HG03432 (cell line): Measurements from ENCODE around the gene FNDC3A.
"Not testable (repeated sequence)": the region's sequence is repeated elsewhere in the genome, so short reads cannot be mapped to it uniquely, and the experiment has no call there.

ENCODE experiments used
- ATAC-seq: cut with Tn5 transposase; IDR thresholded peaks from one replicate; pipeline ENCODE4 v1.9.1; 2021; ENCODE audit warnings: mild to moderate bottlenecking, moderate library complexity; ENCODE audit not compliant: unreplicated experiment

Gene FNDC3A

DNA sequence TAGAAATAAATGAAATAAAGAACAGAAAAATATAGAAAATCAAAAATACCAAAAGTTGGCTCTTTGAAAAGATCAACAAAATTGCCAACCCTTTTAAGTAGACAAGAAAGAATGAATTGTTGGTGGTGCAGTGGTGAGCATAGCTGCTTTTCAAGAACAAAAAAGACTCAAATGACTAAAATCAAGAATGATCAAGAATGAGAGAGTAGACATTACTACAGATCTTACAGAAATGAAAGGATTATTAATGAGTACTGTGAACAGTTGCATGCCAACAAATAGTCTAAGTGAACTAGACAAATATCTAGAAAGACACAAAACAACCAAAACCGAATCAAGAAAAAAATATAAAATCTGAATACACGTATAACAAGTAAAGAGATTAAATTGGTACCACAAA, 53.9 kb downstream of the FNDC3A start:
- no peak for ATAC-seq

DNA sequence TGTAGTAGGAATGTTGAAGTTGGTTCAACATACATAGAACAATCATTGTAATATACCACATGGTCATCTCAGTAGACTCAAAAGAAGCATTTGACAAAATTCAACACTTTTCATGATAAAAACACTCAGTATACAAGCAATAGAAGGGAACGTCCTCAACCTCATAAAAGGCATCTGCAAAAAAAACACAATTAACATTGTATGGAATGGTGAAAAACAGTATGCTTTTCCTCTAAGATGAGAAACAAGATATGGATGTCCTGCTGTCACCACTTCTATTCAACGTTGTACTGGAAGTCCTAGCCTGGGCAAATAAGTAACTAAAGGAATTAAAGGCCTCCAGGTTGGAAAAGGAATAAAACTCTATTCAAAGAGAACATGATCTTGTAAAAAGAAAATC, 54.5 kb downstream of the FNDC3A start:
- no peak for ATAC-seq

DNA sequence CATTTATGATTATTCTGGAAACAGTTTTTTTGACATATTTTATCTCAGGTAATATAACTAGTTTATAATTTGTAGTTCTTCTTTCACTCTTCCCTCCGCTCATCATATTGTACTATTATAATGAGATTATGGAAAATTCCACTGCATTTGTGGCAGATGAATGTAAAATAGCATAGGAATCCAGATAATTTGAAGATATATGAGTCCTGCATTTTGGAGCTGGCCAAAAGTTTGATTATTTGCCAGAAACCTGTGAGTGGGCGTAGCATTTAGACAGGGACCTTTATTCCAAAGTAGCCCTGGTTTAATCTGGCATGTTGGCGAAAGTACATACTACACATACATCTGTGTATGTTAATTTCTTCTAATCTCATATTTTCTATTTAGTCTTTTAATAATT, 65.2 kb downstream of the FNDC3A start:
- no peak for ATAC-seq

DNA sequence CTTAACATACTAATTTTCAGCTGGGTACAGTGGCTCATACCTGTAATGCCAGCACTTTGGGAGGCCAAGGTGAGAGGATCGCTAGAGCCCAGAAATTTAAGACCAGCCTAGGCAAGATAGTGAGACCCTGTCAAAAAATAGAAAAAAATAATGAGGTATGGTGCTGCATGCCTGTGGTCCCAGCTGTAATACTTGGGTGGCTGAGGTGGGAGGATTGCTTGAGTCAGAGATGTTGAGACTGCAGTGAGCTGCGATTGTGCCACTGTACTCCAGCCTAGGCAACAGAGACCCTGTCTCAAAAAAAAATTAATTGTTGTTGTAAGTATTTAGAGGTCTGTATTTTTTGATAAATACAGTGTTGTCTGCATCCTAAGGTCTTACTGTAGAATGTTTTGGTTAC, 66.8 kb downstream of the FNDC3A start:
- ATAC-seq, result no peak

DNA sequence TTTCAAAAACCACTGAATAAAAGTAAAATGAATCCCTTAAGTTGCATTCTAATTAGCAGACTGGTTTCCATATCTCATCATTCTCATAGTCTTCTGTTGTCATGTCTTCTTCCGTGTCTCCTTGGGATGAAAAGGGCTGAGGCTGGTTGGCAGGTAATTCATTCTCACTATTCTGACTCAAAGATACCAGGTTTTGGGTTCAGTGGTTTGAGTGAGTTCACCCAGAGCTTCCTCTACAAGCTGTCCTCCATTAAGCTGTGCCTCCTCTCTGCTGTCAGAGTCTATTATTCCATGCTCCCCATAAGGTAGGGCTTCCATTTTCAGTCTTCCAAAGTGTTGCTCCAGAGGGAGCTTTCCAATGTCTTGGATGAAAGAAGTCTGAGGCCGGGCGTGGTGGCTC, 68.3 kb downstream of the FNDC3A start:
- no peak for ATAC-seq

DNA sequence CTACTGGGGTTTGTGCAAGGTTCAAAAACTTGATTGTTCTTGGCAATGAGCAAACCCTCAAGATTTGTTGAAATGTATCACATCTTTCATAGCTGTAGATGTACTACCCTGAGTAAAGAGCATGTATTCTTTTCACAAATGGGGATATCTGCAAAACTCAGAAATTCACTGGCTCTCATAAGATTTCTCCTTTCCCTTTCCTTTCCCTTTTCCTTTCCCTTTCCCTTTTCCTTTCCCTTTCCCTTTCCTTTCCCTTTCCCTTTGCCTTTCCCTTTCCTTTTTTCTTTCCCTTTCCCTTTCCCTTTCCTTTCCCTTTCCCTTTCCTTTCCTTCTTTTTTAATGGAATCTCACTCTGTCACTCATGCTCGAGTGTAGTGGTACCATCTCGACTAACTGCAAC, 69.1 kb downstream of the FNDC3A start:
- ATAC-seq, result no peak

DNA sequence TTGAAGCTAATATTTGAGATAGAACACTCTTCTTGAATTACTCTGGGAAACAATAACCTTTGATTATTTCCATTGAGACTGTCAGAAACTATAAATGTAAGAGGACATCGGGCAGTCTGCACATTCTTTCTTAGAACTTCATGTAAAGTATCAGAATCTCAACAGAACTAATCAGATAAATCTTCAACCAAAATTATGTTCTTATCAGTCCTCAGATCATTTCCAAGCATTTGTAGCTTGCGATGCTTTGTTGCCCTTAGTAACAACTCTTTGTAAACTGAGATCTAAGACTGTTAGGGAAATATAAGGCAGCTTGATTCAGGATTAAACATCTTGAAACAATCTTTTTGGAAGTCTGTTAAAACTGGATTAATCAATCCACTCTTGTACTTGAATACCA, 70.3 kb downstream of the FNDC3A start:
- no peak for ATAC-seq

DNA sequence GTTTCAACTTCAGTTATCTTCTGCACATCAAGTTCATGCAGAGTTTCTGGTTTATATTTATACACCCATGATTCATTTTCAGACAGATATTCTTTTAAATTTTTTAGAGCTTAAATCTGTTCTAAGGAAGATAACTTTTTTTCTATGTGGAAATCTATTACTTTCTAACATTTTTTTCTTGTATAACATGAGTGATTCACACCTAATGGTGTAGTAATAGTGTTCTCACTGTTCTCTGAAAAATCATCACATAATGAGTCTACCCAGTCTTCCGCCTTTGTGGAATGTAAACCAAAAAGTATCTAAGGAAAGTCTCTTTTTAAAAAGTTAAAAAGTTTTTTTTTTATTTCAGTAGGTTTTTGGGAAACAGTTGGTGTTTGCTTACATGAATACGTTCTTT, 70.8 kb downstream of the FNDC3A start:
- ATAC-seq, result no peak

DNA sequence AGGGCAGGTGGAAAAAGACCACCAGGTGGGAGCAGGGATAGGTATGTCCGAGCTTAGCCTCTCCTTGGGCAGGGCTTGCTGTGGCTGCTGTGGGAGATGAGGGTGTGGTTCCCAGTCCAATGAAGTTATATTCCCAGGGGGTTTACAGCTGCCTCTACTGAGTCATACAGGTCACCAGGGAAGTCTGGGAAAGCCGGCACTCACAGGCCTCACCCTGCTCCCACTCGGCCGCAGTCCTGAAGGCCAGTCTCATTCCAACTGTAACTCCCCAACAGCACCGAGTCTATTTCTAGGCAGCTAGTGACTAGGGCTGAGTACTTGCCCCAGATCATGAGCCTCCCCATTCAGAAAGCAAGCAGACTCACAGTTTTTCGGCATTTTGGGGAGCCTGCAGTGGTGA, 77.1 kb downstream of the FNDC3A start:
- no peak for ATAC-seq

DNA sequence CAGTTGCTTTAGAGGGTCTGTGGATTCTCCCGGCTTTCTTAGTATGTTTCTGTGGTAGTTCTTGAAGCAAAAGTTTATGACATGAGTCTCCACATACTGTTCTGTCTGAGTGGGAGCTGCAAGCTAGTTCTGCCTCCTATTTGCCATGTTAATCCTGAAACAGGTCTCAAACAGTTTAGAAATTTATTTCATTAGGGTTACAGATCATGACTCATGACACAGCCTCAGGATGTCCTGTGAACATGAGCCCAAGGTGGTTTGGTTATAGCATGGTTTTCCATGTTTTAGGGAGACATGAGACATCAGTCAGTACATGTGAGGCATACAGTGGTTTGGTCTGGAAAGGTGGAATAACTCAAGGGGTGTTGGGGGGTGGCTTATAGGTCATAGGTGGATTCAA, 77.5 kb downstream of the FNDC3A start:
- no peak for ATAC-seq

DNA sequence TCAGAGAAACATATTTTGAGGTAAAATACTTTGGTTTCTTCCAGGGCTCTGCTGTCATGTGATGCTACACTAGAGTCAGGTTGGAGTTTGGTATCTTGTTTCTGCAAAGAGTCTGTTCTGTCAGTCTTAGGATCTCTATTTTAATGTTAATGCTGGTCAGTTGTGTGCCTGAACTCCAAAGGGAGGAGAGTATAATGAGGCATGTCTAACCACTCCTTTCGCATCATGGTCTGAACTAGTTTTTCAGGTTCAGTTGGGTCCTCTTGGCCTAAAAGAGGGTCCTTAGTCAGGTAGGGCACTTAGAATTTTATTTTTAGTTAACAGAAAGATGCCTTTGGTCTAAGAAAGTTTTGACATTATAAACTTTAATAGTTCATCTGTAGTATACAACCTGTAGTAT, 78.2 kb downstream of the FNDC3A start:
- ATAC-seq, result no peak

DNA sequence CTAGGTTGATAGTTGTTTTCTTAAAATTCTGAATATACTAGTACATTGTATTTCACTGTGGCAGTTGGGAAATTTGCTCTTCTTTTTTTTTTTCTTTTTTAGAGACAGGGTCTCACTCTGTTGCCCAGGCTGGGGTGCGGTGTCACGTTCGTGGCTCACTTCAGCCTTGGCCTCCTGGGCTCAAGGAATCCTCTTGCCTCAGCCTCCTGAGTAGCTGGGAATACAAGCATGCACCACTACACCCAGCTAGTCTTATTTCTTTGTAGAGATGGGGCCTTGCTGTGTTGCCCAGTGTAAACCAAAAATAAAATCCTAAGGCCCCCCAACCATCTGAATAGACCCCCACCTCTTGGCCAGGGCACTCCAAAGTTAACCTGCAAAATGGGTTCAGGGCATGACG, 79.3 kb downstream of the FNDC3A start:
- ATAC-seq, result no peak

DNA sequence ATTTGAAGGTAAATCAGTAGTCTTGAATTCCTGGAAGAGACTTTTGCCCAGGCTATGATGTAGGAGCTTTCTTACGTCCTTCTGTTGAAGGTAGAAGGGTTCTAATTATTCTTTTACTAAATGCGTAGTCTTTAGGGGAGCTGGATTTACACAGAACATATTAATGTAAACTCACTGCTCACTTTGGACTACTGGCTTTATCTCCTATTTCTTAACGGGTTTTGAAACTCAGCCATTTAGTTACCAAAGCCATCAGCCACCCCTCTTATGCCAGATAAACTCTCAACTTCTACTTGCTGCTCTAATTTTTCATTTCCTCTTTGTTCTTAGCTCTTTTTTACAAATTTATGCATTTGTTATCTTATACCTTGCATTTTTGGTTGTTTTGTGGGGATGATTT, 81.5 kb downstream of the FNDC3A start:
- ATAC-seq, result no peak

DNA sequence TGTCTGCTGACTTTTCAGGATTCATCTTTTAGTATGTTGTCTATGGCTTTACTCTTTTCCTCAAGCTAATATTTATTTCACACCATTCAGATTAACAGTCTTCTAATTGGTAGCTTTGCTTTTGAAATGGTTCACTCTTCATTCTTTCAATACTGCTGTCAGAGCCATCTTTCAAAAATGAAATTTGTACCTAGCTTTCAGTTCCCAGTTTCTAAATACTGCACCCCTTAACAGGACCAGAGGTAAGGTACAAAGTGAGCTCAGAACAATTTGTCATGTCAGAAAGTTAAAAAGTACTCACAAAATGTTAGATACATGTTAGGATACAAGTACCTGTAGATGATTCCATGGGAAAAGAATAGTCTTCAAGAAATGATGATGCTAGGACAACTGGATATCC, 83.0 kb downstream of the FNDC3A start:
- no peak for ATAC-seq

DNA sequence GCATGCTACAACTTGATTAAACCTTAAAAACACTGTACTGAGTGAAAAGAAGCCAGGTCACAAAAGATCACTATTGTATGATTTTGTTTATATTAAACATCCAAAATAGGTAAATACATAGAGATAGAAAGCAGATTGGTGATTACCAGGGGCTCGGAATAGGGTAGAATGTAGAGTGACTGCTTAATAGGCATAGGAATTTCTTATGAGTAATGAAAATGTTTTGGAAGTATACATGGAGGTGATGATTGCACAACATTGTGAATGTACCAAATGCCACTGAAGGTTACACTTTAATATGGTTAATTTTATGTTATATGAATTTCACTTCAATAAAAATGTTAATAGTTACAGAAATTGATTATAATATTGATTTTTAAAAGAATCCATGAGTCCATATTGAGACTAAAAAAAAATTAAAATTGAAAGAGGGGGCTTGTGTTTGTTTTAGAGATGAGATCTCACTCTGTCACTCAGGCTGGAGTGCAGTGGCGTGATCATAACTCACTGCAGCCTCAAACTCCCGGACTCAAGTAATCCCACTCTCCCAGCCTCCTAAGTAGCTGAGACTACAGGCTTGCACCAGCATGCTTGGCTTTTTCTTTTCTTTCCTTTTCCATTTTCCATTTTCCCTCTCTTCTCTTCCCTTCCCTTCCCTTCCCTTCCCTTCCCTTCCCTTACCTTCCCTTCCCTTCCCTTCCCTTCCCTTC, 85.1 kb downstream of the FNDC3A start:
- no peak for ATAC-seq

DNA sequence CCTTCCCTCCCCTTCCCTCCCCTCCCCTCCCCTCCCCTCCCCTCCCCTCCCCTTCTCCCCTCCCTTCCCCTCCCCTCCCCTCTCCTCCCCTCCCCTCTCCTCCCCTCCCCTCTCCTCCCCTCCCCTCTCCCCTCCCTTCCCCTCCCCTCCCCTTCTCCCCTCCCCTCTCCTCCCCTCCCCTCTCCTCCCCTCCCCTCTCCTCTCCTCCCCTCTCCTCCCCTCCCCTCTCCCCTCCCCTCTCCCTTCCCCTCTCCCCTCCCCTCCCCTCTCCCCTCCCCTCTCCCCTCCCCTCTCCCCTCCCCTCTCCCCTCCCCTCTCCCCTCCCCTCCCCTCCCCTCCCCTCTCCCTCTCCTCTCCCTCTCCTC, 85.7 kb downstream of the FNDC3A start:
- not testable (repeated sequence) for ATAC-seq

DNA sequence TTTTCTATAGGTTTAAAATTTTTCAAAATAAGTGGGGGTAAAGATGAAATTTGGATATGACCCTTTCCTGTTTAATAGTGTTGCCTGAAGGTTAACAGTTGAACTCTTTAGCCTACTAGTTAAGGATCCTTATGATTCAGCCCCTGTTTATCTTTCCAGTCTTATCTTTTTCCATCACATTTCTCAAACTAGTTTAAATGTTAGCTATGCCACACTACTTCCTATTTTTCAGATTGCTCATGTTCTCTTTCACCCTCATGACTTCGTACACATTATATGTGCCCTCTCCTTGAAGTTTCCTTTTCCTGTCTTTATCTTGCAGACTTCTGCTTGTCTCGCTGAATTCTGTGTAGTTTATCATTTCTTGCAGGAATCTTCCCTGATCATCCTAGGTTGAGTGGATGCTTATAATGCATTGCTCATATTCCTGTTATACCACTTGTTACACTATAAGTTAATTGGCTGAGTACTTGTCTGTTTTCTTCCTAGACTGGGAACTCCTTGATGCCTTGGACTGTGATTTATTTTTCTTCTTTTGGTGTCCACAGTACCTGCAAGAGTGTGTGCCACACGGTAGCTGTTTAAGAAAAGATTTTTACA, 86.7 kb downstream of the FNDC3A start:
- ATAC-seq, result no peak

DNA sequence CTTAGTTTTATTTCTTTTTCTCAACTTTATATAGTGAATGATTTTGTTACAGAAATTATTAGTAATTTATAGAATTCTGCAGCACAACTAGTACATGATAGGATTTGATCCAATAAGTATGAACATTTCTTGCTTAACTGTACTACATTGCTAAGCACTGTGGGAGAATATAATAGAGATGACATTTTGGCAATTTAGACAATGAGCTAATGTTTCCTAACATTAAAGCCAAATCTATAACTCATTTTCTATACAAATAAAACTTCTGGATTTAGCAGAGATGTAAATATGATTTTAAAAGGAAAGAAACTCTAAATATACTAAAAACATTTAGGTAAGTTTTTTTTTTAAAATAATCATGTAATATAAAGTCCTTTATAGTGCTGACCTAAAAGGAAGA, 87.3 kb downstream of the FNDC3A start:
- ATAC-seq, result no peak

DNA sequence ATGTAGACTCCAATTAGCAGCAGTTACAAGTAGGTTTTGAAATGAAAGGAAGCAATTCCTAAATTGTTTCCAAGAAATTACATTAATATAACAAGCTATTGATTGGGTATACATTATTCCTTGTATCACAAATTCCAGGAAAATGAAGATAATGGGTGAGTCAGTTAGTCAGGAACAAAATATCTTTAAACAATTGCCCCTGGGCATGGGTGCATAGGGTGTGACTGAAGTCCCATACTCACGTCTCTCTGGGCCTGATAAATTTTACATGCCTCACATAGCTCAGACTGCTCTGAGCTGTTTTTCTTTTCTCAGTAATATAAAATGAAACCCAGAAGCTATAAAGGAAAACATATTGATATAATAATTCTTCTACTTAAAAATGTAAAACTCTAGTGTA, 87.8 kb downstream of the FNDC3A start:
- ATAC-seq, result no peak

DNA sequence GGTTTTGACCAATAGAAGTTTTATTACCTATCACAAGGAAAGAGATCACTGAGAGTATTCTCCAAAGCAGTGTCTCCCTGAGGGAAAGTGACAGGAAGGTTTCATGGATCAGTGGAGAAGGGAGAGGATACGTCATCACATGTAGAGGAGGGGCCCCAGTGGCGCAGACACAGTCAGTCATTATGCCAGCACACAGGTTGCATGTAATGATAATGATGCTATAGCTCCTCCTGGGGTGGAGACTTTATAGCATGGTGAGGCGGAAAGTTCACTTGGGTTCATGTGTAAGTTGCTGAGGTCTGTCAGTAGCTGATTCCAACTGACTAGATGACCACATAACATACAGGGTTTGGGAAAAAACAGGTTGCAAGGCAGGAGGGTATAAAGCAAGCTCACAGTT, 88.8 kb downstream of the FNDC3A start:
- no peak for ATAC-seq

DNA sequence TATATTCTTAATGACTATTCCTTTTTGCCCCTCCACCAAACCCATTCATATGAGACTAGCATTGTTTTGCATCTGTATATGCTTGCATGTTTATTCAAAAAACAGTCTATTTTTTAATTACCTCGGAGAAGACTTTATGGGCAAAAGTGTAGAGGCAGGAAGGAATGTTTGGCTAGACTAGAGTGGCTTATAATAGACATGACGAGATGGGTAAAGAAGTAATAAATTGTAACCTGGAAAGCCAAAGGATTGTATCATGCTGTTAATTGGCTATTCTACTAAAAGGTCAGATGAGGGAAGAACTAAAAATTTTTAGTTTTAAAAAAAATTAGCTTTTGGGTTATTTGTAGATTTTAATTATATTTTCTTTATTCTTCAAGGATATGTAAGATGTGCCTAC, 91.1 kb downstream of the FNDC3A start:
- ATAC-seq, result no peak

DNA sequence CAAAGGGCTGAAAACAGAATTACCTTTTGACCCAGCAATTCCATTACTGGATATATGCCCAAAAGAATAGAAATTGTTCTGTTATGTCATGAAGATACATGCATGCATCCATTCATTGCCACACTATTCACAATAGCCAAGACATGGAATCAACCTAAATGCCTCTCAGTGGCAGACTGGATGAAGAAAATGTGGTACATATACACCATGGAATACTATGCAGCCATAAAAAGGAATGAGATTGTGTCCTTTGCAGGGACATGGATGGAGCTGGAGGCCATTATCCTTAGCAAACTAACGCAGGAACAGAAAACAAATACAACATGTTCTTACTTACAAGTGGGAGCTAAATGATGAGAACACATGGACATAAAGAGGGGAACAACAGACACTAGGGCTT, 92.8 kb downstream of the FNDC3A start:
- ATAC-seq, result not testable (repeated sequence)

DNA sequence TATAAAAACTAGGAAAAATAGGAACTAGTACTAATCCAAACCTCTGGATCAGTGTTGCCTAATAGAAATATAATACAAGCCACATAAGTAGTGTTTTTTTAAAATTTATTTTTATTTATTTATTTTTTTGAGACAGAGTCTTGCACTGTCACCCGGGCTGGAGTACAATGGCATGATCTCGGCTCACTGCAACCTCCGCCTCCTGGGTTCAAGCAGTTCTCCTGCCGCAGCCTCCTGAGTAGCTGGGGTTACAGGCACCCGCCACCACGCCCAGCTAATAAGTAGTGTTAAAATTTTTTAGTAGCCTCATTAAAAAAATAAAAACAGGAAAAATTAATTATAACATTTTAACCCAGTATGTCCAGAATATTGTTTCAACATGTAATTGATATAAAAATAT, 94.3 kb downstream of the FNDC3A start:
- not testable (repeated sequence) for ATAC-seq
